ENCODE data around the gene SLC22A3. TPM values are rescaled to one million over a fixed set of nuclear protein-coding genes. Genes with fewer than 3 reads are reported as not detected.

SLC22A3 gene
- polyA plus RNA-seq, 2 of the 4 experiments (the other 2 are of a cell fraction): 44.9 to 57.4 TPM

GRCh38 chr6:160442151-160442550 is 94.0 kb downstream of the SLC22A3 start:
- WGBS (ENCODE audit: missing lambda C conversion rate): 92% methylated on average over 5 of the region's 5 CpGs
- ATAC-seq (no peak), FAIRE-seq (no peak), DNase-seq (ENCODE audit: low read depth in 1 of 2, low spot score in 1 of 2) (no peak)
- Histone ChIP-seq H3K4me3 (no peak overlapping the region), H3K4me1 (no peaks in the 10 kb centered on the region), H3K4me2 (no peak overlapping the region), H3K27ac (no peak overlapping the region), H3K9me3 (no peaks in the 10 kb centered on the region)
- CTCF ChIA-PET: interaction anchor here (0.9 to 2.7 kb wide), 2 partner anchors 13 to 354 kb away, joined by 3 to 13 read pairs; no protein-coding TSS in a partner anchor
- no peak for TF ChIP-seq ESRRA (IDR thresholded peaks at IDR 0.05; ENCODE audit: borderline replicate concordance, low read length)
- TF ChIP-seq CHD2 (IDR thresholded peaks at IDR 0.05; ENCODE audit: low read length, partially characterized antibody): no peak
- TF ChIP-seq CTCF (IDR thresholded peaks at IDR 0.05): no peak
- no peak for TF ChIP-seq JUN (IDR thresholded peaks at IDR 0.05)
- no peak for TF ChIP-seq JUNB (IDR thresholded peaks at IDR 0.05)
- TF ChIP-seq ZSCAN20 (CRISPR knock-in tag; IDR thresholded peaks at IDR 0.05): no peak
- no peak for TF ChIP-seq MAZ (IDR thresholded peaks at IDR 0.05; ENCODE audit: borderline replicate concordance, low read depth, low read length)
- no peak for TF ChIP-seq HEYL (CRISPR knock-in tag; IDR thresholded peaks at IDR 0.05)
- no peak for TF ChIP-seq CHD4 (IDR thresholded peaks at IDR 0.05; ENCODE audit: borderline replicate concordance)
- TF ChIP-seq BCL3 (IDR thresholded peaks at IDR 0.05): no peak
- no peak for TF ChIP-seq CBX2 (IDR thresholded peaks at IDR 0.05; ENCODE audit: borderline replicate concordance, low read depth)
- TF ChIP-seq MAX (IDR thresholded peaks at IDR 0.05): no peak
- no peak for TF ChIP-seq HOXB5 (CRISPR knock-in tag; IDR thresholded peaks at IDR 0.05)
- TF ChIP-seq RAD21 (conservative IDR thresholded peaks at IDR 0.05 in 1 of 2, IDR thresholded peaks at IDR 0.05 in 1 of 2): no peak
- no peak for TF ChIP-seq RARB (CRISPR knock-in tag; IDR thresholded peaks at IDR 0.05)
- no peak for TF ChIP-seq NR3C1 (IDR thresholded peaks at IDR 0.05)
- no peak for TF ChIP-seq POLR2A (IDR thresholded peaks at IDR 0.05; ENCODE audit: low read length)
- TF ChIP-seq E2F6 (IDR thresholded peaks at IDR 0.05; ENCODE audit: borderline replicate concordance, low read depth): no peak
- TF ChIP-seq TFCP2L1 (CRISPR knock-in tag; IDR thresholded peaks at IDR 0.05): no peak
- POLR2A ChIA-PET: no interaction called here

GRCh38 chr6:160445130-160445529 is 97.0 kb downstream of the SLC22A3 start:
- Histone ChIP-seq H3K27ac (no peak overlapping the region), H3K4me3 (no peak overlapping the region), H3K9me3 (no peaks in the 10 kb centered on the region), H3K4me1 (no peaks in the 10 kb centered on the region), H3K4me2 (no peak overlapping the region)
- ChIA-PET POLR2A (no interaction called here), CTCF (interaction anchor here (1.6 kb wide), 1 partner anchor 10 kb away, joined by 6 read pairs; no protein-coding TSS in a partner anchor)
- WGBS (ENCODE audit: missing lambda C conversion rate): 100% methylated on average over 2 of the region's 2 CpGs
- no peak for ATAC-seq
- no peak for FAIRE-seq
- DNase-seq (ENCODE audit: low read depth in 1 of 2, low spot score in 1 of 2): no peak
- TF ChIP-seq RARB (CRISPR knock-in tag; IDR thresholded peaks at IDR 0.05): no peak
- no peak for TF ChIP-seq TP53 (CRISPR knock-in tag; IDR thresholded peaks at IDR 0.05)
- TF ChIP-seq KDM1A (IDR thresholded peaks at IDR 0.05; ENCODE audit: low read depth): no peak
- TF ChIP-seq NPAS2 (CRISPR knock-in tag; IDR thresholded peaks at IDR 0.05; ENCODE audit: borderline replicate concordance): no peak
- TF ChIP-seq ELK1 (IDR thresholded peaks at IDR 0.05; ENCODE audit: low read depth, low read length): no peak
- no peak for TF ChIP-seq SREBF2 (IDR thresholded peaks at IDR 0.05)
- TF ChIP-seq CHD2 (IDR thresholded peaks at IDR 0.05; ENCODE audit: low read length, partially characterized antibody): no peak
- TF ChIP-seq HOXA7 (CRISPR knock-in tag; IDR thresholded peaks at IDR 0.05): no peak
- no peak for TF ChIP-seq REST (IDR thresholded peaks at IDR 0.05)
- TF ChIP-seq RCOR1 (IDR thresholded peaks at IDR 0.05; ENCODE audit: low read depth, low read length): no peak
- TF ChIP-seq EHF (CRISPR knock-in tag; IDR thresholded peaks at IDR 0.05): no peak
- TF ChIP-seq POLR2AphosphoS2 (conservative IDR thresholded peaks at IDR 0.05; ENCODE audit: low read length): no peak
- TF ChIP-seq EP300 (IDR thresholded peaks at IDR 0.05): no peak
- TF ChIP-seq HES2 (IDR thresholded peaks at IDR 0.05): no peak
- no peak for TF ChIP-seq FOXS1 (CRISPR knock-in tag; IDR thresholded peaks at IDR 0.05)
